Activated T-helper 1 cell treated with Interleukin-2 at 50 U/mL for 16 hours (primary cell): ENCODE results near the gene PDAP1.
"Not testable (repeated sequence)": the region's sequence is repeated elsewhere in the genome, so short reads cannot be mapped to it uniquely, and the experiment has no call there.

Experiments
- DNase-seq: peaks from one replicate; pipeline ENCODE4 v3.0.0-alpha.2; 2020; ENCODE audit warnings: low read depth

PDAP1 gene

GRCh38 chr7:99375070-99375807, 33.2 kb downstream of the PDAP1 start:
- DNase-seq, result peak; percentile 61

GRCh38 chr7:99374111-99375064, 34.0 kb downstream of the PDAP1 start, which contains the start of gene ARPC1B:
TSS of gene ARPC1B (plus strand) at chr7:99374730. CDS start at chr7:99385715, 10,985 bp downstream.
- peak; percentile 79 for DNase-seq

- no peak for DNase-seq
Observed at GRCh38 chr7:99373091-99374066, 35.0 kb downstream of the PDAP1 start.

DNA sequence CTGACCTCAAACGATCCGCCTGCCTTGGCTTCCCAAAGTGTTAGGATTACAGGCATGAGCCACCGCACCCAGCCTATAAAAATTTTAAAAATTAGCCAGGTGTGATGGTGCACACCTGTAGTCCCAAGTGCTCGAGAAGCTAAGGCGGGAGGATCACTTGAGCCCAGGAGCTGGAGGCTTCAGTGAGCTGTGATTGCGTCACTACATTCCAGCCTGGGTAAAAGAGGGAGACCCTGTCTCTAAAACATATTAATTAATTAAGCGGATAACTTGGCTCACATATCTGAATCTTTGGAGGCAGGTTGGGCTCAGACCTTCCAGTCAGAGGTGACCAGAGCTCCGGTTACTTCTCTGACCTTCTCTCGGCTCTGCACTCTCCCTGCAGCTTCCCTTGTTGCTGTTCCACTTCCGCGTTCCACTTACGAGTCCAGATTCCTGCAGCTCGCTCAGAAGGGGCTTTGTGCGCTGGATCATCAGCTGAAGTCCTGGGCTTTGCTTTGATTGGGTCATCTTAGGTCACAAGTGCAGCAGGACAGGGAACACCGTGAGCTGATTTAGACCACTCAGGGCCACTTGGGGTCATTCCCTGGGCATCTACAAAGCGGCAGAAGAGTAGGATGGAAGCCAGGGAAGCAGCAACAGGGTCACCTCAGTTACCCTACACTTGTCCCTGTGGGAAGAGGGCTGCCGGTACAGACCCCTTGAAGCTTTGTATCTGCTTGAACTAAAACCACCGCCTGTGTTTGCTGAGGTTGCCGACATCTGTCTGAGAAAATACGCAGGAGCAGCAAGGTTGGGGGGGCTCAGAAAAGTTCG, 35.9 kb downstream of the PDAP1 start:
- DNase-seq, result no peak

- no peak for DNase-seq
Observed at GRCh38 chr7:99371376-99371920, 36.9 kb downstream of the PDAP1 start.

GRCh38 chr7:99369767-99370391, 38.5 kb downstream of the PDAP1 start:
- DNase-seq, result no peak

GRCh38 chr7:99368750-99369389, 39.5 kb downstream of the PDAP1 start:
- DNase-seq, result no peak

DNA sequence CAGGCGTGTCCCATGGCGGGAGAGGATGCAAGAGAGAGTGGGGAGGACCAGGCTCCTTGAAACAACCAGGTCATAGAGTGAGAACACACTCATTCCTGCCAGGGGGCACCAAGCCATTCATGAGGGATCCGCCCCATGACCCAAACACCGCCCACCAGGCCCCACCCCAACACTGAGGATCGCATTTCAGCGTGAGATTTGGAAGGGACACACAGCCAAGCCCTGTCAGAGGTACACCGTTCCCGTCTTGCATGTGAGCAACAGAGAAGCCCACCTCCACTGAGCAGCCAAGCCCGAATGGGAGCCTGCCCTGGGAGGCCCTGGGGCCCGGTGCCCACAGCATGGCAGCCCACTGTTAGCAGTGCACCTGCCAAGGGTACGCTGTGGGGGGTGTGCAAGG, 41.8 kb downstream of the PDAP1 start:
- DNase-seq, result no peak

DNA sequence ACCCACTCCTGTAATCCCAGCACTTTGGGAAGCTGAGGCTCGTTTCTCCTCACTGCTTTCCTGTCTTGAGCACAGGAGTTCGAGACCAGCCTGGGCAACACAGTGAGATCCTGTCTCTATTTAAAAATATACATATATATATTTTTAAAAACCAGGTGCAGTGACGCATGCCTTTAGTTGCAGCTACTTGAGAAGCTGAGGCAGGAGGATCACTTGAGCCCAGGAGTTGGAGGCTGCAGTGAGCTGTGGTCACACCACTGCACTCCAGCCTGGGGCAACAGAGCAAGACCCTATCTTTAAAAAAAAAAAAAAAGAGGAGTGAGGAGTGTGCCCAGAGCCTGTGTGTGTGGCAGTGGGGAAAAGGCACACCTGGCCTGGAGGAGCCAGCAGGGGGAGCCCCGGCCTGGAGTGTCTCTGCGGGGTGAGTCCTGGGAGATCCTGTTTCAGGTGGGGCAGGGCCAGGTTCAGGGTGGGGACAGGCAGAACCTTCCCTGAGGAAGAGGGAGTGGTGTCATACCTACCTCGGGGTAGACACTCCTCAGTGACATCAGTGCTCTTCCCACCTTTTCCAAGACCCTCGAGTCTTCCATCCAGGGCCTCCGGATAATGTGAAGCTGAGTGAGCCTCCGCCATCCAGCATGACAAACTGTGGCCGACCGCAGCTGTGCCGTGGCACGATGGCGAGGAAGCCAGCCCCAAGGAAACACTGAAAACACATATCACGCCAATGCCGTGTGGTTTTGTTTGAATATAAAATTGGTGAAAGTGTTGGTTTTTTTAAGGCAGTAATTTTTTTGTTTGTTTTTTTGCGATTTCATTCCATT, 42.9 kb downstream of the PDAP1 start:
- peak; percentile 56 for DNase-seq

- DNase-seq, result no peak
Observed at GRCh38 chr7:99363286-99363685, 45.1 kb downstream of the PDAP1 start.

GRCh38 chr7:99362801-99363200, 45.6 kb downstream of the PDAP1 start:
- no peak for DNase-seq

DNA sequence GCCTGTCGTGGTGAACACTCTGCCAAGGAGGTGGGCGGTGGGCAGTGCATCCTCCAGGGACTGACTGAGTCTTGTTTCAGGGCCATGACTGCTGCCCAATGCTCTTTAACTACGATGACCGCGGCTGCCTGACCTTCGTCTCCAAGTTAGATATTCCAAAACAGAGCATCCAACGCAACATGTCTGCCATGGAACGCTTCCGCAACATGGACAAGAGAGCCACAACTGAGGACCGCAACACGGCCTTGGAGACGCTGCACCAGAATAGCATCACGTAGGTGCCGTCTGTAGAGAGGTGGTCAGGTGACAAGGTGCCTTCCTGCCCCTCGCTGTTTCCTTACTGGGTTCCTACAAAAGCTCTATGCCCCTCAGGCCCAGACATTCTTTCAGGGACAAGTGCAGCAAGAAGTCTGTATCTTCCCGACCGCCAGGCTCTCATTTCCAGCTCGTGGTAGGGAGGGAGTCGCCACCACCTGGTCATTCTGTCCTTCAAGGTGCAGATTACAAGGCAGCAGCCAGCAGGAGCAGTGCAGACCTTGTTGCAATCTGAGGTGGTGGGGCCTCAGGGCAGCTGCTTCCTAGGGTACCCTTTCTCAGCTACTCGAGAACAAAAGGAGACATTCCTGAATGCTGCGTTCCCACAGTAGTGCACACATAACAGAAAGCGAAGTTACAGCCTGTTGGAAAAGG, 48.8 kb downstream of the PDAP1 start:
- no peak for DNase-seq

GRCh38 chr7:99358521-99358920, 49.9 kb downstream of the PDAP1 start:
- DNase-seq, result not testable (repeated sequence)

GRCh38 chr7:99357701-99358490, 50.5 kb downstream of the PDAP1 start:
- no peak for DNase-seq

DNA sequence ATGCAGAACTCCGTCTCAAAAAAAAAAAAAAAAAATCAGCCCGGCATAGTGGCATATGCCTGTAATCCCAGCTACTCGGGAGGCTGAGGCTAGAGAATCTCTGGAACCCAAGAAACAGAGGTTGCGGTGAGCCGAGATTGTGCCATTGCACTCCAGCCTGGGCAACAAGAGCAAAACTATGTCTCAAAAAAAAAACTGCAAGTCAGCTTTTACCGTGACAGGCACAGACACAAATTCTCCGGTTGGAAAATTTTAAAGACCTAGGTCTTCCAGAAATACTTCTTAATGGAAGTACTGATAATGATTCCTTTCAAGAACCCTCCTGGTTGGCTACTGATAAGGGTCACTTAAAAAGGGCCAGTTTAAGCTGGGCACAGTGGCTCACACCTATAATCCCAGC, 53.3 kb downstream of the PDAP1 start:
- no peak for DNase-seq

GRCh38 chr7:99352247-99352646, 56.1 kb downstream of the PDAP1 start:
- DNase-seq, result no peak

DNA sequence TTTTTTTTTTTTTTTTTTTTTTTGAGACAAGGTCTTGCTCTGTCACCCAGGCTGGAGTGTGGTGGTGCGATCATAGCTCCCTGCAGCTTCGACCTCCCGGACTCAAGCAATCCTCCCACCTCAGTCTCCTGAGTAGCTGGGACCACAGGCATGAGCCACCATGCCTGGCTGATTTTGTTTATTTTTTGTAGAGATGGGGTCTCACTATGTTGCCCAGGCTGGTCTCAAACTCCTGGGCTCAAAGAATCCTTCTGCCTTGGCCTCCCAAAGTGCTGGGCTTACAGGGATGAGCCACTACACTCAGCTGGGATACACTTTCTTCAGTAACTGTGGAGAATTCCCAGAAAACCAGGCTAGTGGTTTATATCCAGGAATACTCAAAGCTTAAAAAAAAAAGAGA, 57.8 kb downstream of the PDAP1 start:
- DNase-seq, result not testable (repeated sequence)
